GM23338 (cell line): ENCODE measurements around the gene MKKS. TPM values are rescaled to one million over a fixed set of nuclear protein-coding genes. Genes with fewer than 3 reads are reported as not detected.

Experiments used
- ATAC-seq: fragments of 200-7000 bp; cut with Tn5 transposase; 3 replicates; pipeline ENCODE4 v1.9.1; 2020
- DNase-seq: peaks from one replicate; pipeline ENCODE4 v3.0.0-alpha.2; 2015; ENCODE audit warnings: low spot score
- H2AFZ ChIP-seq: fragments of 200-600 bp; sonication (generic); 2 replicates; pipeline ENCODE4 v1.8.0; 2016; ENCODE audit warnings: antibody characterized with exemption, mild to moderate bottlenecking, moderate library complexity
- H3F3A ChIP-seq: fragments of 200-600 bp; sonication (generic); replicated peaks from 2 replicates; pipeline ENCODE4 v1.8.0; 2017; ENCODE audit warnings: antibody characterized with exemption, mixed run types, low read depth
- H3K27ac ChIP-seq: fragments of 200-600 bp; sonication (generic); 2 replicates; pipeline ENCODE4 v1.6.1; 2016; ENCODE audit warnings: low read depth
- H3K27me3 ChIP-seq: fragments of 200-600 bp; sonication (generic); 2 replicates; pipeline ENCODE4 v1.8.0; 2016; ENCODE audit warnings: mild to moderate bottlenecking, mixed run types, moderate library complexity; ENCODE audit not compliant: insufficient read depth
- H3K36me3 ChIP-seq: fragments of 200-600 bp; sonication (generic); 2 replicates; pipeline ENCODE4 v1.8.0; 2016; ENCODE audit warnings: mild to moderate bottlenecking; ENCODE audit not compliant: insufficient read depth
- H3K4me1 ChIP-seq: fragments of 200-600 bp; sonication (generic); 2 replicates; pipeline ENCODE4 v1.8.0; 2016; ENCODE audit warnings: mild to moderate bottlenecking, moderate library complexity; ENCODE audit not compliant: insufficient read depth
- H3K4me2 ChIP-seq: fragments of 200-600 bp; sonication (generic); 2 replicates; pipeline ENCODE4 v1.7.1; 2017; ENCODE audit warnings: mixed run types
- H3K4me3 ChIP-seq: fragments of 200-600 bp; sonication (generic); 2 replicates; pipeline ENCODE4 v1.6.1; 2016; ENCODE audit warnings: mixed run types
- H3K79me2 ChIP-seq: fragments of 200-600 bp; sonication (generic); replicated peaks from 2 replicates; pipeline ENCODE4 v1.8.0; 2017; ENCODE audit warnings: mild to moderate bottlenecking; ENCODE audit not compliant: insufficient read depth
- H3K9me2 ChIP-seq: fragments of 200-600 bp; sonication (generic); 2 replicates; pipeline ENCODE4 v1.8.0; 2017; ENCODE audit not compliant: insufficient read depth
- H4K20me1 ChIP-seq: fragments of 200-600 bp; sonication (generic); replicated peaks from 2 replicates; pipeline ENCODE4 v1.8.0; 2017; ENCODE audit warnings: mild to moderate bottlenecking; ENCODE audit not compliant: insufficient read depth
- H3K27ac Mint-ChIP-seq: 2 replicates; pipeline ENCODE4 v1.8.0; 2020; ENCODE audit warnings: inconsistent platforms, mild to moderate bottlenecking, moderate library complexity, mixed read lengths
- H3K27me3 Mint-ChIP-seq: 3 replicates; pipeline ENCODE4 v1.8.0; 2022; ENCODE audit warnings: low read depth, mild to moderate bottlenecking, moderate library complexity, mixed read lengths, inconsistent platforms; ENCODE audit not compliant: insufficient read depth, poor library complexity
- H3K36me3 Mint-ChIP-seq: 3 replicates; pipeline ENCODE4 v1.8.0; 2021; ENCODE audit warnings: low read depth, mild to moderate bottlenecking, inconsistent platforms, moderate library complexity, mixed read lengths
- H3K4me1 Mint-ChIP-seq: 3 replicates; pipeline ENCODE4 v1.8.0; 2020; ENCODE audit warnings: mild to moderate bottlenecking, inconsistent platforms, mixed read lengths
- H3K4me3 Mint-ChIP-seq: 3 replicates; pipeline ENCODE4 v1.8.0; 2021; ENCODE audit warnings: moderate library complexity, mild to moderate bottlenecking, inconsistent platforms, mixed read lengths
- H3K9me3 Mint-ChIP-seq: 3 replicates; pipeline ENCODE4 v1.8.0; 2020; ENCODE audit warnings: moderate library complexity, mild to moderate bottlenecking, inconsistent platforms, mixed read lengths
- CREB1 ChIP-seq: fragments of 250-450 bp; sonication (Bioruptor Pico); IDR thresholded peaks from 2 replicates; pipeline ENCODE4 v1.5.0; 2020; ENCODE audit warnings: low read depth, mild to moderate bottlenecking, moderate library complexity
- EZH2 ChIP-seq: fragments of 200-600 bp; sonication (generic); IDR thresholded peaks from one replicate; pipeline ENCODE4 v1.8.0; 2017; ENCODE audit warnings: antibody characterized with exemption, mild to moderate bottlenecking, low read depth; ENCODE audit not compliant: unreplicated experiment
- EZH2phosphoT487 ChIP-seq: fragments of 200-600 bp; sonication (generic); IDR thresholded peaks from one replicate; pipeline ENCODE4 v1.8.1; 2018; ENCODE audit warnings: antibody characterized with exemption; ENCODE audit not compliant: unreplicated experiment
- JUNB ChIP-seq: IDR thresholded peaks from one replicate; pipeline ENCODE4 v1.6.1; 2016; ENCODE audit warnings: antibody characterized with exemption; ENCODE audit not compliant: unreplicated experiment
- NANOG ChIP-seq: IDR thresholded peaks from 2 replicates; pipeline ENCODE4 v1.6.1; 2016; ENCODE audit warnings: antibody characterized with exemption, borderline replicate concordance
- POLR2AphosphoS5 ChIP-seq: IDR thresholded peaks from 2 replicates; pipeline ENCODE4 v1.6.1; 2016; ENCODE audit warnings: antibody characterized with exemption, low read depth
- STAT1 ChIP-seq: IDR thresholded peaks from one replicate; pipeline ENCODE4 v1.6.1; 2016; ENCODE audit warnings: antibody characterized with exemption; ENCODE audit not compliant: unreplicated experiment
- ZNF114 ChIP-seq: fragments of 250-450 bp; sonication (Bioruptor Pico); IDR thresholded peaks from 2 replicates; pipeline ENCODE4 v1.5.0; 2020; ENCODE audit warnings: mild to moderate bottlenecking, moderate library complexity
- ZNF331 ChIP-seq: fragments of 250-450 bp; sonication (Bioruptor Pico); IDR thresholded peaks from 2 replicates; pipeline ENCODE4 v1.5.0; 2020; ENCODE audit warnings: low read depth, mild to moderate bottlenecking, moderate library complexity
- polyA plus RNA-seq: library from polyadenylated mRNA; unstranded; fragments of >200 nt; fragmentation: Nextera tagmentation; extraction: Ambion mirVana; gene quantifications from 2 replicates; pipeline ENCODE4 v1.2.1, GENCODE V29; 2016
- total RNA-seq: library from RNA; depleted of rRNA; stranded (reverse); fragments of >200 nt; shearing (Covaris generic); gene quantifications from 2 replicates; pipeline ENCODE4 v1.2.3, GENCODE V29; 2014
- TF ChIP-seq, protein P1 (sequence below): fragments of 250-450 bp; sonication (Bioruptor Pico); IDR thresholded peaks from 2 replicates; pipeline ENCODE4 v1.5.0; 2020; ENCODE audit warnings: mild to moderate bottlenecking, moderate library complexity
- TF ChIP-seq, protein P2 (sequence below): IDR thresholded peaks from one replicate; pipeline ENCODE4 v1.6.1; 2018; ENCODE audit warnings: antibody characterized with exemption; ENCODE audit not compliant: unreplicated experiment
- TF ChIP-seq, protein P3 (sequence below): IDR thresholded peaks from 2 replicates; pipeline ENCODE4 v1.6.1; 2016; ENCODE audit warnings: antibody characterized with exemption
- TF ChIP-seq, protein P4 (sequence below), 2 experiments: fragments of 200-600 bp in 1 of 2; sonication (generic) in 1 of 2; conservative IDR thresholded peaks; 2 replicates each; pipeline versions ENCODE4 v1.5.1 to v1.6.1; 2016 to 2017; ENCODE audit warnings: antibody characterized with exemption in 2 of 2, low read depth in 2 of 2, mild to moderate bottlenecking in 2 of 2, moderate library complexity in 1 of 2

Gene MKKS
- total and polyA plus RNA-seq, 2 experiments from 2014 or later, result 13.4 to 16.7 TPM

DNA sequence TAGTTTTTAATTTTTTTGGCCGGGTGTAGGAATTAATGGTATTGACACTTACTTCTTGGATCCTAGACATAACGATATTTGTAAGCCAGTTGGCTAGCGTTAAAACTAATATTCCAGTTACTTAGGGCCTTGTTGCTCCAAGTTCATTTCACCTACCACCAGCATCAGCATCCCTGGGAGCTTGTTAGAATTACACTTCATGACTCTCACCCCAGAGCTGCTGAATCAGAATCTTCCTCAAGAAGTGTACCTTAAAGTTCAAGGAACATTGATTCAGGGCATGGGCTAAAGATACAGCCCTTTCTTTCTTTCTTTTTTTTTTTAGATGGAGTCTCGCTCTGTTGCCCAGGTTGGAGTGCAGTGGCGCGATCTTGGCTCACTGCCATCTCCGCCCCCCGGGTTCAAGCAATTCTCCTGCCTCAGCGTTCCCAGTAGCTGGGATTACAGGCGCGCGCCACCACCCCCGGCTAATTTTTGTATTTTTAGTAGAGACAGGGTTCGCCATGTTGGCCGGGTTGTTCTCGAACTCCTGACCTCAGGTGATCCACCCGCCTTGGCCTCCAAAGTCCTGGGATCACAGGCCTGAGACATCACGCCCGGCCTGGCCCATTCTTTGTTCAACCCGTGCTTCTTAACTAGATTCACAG lies 2.2 kb upstream of the MKKS start:
- Histone ChIP-seq H3K36me3 (0 out of 2 replicates have a peak, but pooled peaks cover 4% of the 10 kb centered on the region), H4K20me1 (no peaks in the 10 kb centered on the region), H3K4me2 (peak overlapping the region; percentile 79), H3K4me1 (0 out of 2 replicates have a peak, but pooled peaks cover 7% of the 10 kb centered on the region), H3K79me2 (peaks cover 74% of the 10 kb centered on the region), H3K27me3 (no peaks in the 10 kb centered on the region), H3K9me2 (no peaks in the 10 kb centered on the region), H2AFZ (no peak overlapping the region), H3K27ac (peak overlapping the region; percentile 75; the same call in 1 of the 2 replicates), H3K4me3 (peak overlapping the region; percentile 58), H3F3A (no peaks in the 10 kb centered on the region)
- Mint-ChIP-seq H3K27ac (no peak overlapping the region; the same call in 1 of the 2 replicates), H3K9me3 (no peaks in the 10 kb centered on the region), H3K4me1 (peaks cover 14% of the 10 kb centered on the region), H3K4me3 (peak overlapping the region; percentile 94), H3K27me3 (peaks cover 14% of the 10 kb centered on the region), H3K36me3 (peaks cover 10% of the 10 kb centered on the region; the same call in 1 of the 3 replicates)
- DNase-seq (no peak), ATAC-seq (no peak)
- TF ChIP-seq, protein P1, sequence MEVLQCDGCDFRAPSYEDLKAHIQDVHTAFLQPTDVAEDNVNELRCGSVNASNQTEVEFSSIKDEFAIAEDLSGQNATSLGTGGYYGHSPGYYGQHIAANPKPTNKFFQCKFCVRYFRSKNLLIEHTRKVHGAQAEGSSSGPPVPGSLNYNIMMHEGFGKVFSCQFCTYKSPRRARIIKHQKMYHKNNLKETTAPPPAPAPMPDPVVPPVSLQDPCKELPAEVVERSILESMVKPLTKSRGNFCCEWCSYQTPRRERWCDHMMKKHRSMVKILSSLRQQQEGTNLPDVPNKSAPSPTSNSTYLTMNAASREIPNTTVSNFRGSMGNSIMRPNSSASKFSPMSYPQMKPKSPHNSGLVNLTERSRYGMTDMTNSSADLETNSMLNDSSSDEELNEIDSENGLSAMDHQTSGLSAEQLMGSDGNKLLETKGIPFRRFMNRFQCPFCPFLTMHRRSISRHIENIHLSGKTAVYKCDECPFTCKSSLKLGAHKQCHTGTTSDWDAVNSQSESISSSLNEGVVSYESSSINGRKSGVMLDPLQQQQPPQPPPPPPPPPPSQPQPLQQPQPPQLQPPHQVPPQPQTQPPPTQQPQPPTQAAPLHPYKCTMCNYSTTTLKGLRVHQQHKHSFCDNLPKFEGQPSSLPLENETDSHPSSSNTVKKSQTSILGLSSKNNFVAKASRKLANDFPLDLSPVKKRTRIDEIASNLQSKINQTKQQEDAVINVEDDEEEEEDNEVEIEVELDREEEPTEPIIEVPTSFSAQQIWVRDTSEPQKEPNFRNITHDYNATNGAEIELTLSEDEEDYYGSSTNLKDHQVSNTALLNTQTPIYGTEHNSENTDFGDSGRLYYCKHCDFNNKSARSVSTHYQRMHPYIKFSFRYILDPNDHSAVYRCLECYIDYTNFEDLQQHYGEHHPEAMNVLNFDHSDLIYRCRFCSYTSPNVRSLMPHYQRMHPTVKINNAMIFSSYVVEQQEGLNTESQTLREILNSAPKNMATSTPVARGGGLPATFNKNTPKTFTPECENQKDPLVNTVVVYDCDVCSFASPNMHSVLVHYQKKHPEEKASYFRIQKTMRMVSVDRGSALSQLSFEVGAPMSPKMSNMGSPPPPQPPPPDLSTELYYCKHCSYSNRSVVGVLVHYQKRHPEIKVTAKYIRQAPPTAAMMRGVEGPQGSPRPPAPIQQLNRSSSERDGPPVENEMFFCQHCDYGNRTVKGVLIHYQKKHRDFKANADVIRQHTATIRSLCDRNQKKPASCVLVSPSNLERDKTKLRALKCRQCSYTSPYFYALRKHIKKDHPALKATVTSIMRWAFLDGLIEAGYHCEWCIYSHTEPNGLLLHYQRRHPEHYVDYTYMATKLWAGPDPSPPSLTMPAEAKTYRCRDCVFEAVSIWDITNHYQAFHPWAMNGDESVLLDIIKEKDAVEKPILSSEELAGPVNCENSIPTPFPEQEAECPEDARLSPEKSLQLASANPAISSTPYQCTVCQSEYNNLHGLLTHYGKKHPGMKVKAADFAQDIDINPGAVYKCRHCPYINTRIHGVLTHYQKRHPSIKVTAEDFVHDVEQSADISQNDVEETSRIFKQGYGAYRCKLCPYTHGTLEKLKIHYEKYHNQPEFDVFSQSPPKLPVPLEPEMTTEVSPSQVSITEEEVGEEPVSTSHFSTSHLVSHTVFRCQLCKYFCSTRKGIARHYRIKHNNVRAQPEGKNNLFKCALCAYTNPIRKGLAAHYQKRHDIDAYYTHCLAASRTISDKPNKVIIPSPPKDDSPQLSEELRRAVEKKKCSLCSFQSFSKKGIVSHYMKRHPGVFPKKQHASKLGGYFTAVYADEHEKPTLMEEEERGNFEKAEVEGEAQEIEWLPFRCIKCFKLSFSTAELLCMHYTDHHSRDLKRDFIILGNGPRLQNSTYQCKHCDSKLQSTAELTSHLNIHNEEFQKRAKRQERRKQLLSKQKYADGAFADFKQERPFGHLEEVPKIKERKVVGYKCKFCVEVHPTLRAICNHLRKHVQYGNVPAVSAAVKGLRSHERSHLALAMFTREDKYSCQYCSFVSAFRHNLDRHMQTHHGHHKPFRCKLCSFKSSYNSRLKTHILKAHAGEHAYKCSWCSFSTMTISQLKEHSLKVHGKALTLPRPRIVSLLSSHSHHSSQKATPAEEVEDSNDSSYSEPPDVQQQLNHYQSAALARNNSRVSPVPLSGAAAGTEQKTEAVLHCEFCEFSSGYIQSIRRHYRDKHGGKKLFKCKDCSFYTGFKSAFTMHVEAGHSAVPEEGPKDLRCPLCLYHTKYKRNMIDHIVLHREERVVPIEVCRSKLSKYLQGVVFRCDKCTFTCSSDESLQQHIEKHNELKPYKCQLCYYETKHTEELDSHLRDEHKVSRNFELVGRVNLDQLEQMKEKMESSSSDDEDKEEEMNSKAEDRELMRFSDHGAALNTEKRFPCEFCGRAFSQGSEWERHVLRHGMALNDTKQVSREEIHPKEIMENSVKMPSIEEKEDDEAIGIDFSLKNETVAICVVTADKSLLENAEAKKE (CRISPR knock-in tag), result no peak
- TF ChIP-seq, protein P2, sequence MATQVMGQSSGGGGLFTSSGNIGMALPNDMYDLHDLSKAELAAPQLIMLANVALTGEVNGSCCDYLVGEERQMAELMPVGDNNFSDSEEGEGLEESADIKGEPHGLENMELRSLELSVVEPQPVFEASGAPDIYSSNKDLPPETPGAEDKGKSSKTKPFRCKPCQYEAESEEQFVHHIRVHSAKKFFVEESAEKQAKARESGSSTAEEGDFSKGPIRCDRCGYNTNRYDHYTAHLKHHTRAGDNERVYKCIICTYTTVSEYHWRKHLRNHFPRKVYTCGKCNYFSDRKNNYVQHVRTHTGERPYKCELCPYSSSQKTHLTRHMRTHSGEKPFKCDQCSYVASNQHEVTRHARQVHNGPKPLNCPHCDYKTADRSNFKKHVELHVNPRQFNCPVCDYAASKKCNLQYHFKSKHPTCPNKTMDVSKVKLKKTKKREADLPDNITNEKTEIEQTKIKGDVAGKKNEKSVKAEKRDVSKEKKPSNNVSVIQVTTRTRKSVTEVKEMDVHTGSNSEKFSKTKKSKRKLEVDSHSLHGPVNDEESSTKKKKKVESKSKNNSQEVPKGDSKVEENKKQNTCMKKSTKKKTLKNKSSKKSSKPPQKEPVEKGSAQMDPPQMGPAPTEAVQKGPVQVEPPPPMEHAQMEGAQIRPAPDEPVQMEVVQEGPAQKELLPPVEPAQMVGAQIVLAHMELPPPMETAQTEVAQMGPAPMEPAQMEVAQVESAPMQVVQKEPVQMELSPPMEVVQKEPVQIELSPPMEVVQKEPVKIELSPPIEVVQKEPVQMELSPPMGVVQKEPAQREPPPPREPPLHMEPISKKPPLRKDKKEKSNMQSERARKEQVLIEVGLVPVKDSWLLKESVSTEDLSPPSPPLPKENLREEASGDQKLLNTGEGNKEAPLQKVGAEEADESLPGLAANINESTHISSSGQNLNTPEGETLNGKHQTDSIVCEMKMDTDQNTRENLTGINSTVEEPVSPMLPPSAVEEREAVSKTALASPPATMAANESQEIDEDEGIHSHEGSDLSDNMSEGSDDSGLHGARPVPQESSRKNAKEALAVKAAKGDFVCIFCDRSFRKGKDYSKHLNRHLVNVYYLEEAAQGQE, result no peak
- TF ChIP-seq EZH2, result no peak
- no peak for TF ChIP-seq ZNF114 (CRISPR knock-in tag)
- TF ChIP-seq POLR2AphosphoS5, result no peak
- TF ChIP-seq JUNB, result no peak
- TF ChIP-seq NANOG, result no peak
- no peak for TF ChIP-seq STAT1
- no peak for TF ChIP-seq ZNF331
- no peak for TF ChIP-seq EZH2phosphoT487
- TF ChIP-seq, protein P3, sequence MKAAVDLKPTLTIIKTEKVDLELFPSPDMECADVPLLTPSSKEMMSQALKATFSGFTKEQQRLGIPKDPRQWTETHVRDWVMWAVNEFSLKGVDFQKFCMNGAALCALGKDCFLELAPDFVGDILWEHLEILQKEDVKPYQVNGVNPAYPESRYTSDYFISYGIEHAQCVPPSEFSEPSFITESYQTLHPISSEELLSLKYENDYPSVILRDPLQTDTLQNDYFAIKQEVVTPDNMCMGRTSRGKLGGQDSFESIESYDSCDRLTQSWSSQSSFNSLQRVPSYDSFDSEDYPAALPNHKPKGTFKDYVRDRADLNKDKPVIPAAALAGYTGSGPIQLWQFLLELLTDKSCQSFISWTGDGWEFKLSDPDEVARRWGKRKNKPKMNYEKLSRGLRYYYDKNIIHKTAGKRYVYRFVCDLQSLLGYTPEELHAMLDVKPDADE, result no peak
- TF ChIP-seq, protein P4, sequence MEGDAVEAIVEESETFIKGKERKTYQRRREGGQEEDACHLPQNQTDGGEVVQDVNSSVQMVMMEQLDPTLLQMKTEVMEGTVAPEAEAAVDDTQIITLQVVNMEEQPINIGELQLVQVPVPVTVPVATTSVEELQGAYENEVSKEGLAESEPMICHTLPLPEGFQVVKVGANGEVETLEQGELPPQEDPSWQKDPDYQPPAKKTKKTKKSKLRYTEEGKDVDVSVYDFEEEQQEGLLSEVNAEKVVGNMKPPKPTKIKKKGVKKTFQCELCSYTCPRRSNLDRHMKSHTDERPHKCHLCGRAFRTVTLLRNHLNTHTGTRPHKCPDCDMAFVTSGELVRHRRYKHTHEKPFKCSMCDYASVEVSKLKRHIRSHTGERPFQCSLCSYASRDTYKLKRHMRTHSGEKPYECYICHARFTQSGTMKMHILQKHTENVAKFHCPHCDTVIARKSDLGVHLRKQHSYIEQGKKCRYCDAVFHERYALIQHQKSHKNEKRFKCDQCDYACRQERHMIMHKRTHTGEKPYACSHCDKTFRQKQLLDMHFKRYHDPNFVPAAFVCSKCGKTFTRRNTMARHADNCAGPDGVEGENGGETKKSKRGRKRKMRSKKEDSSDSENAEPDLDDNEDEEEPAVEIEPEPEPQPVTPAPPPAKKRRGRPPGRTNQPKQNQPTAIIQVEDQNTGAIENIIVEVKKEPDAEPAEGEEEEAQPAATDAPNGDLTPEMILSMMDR (conservative IDR thresholded peaks at IDR 0.05; ENCODE audit: low read depth in 2 of 2), result no peak
- no peak for TF ChIP-seq CREB1 (CRISPR knock-in tag)
